Caco-2 (cell line): ENCODE data around the gene GAREM1. TPM values are rescaled to one million over a fixed set of nuclear protein-coding genes. Genes with fewer than 3 reads are reported as not detected.

ENCODE experiments used
- BruUV-seq: library from RNA; stranded (reverse); fragments of 400-500 nt; replicated peaks from 2 replicates; lab custom pipeline; 2021; lab: Mats Ljungman, UMichigan
- CTCF ChIA-PET: fragments of 300-600 bp; sonication (Branson Sonifier 250); formaldehyde crosslinking; loops from one replicate; lab custom pipeline; 2022; ENCODE audit warnings: antibody characterized with exemption; lab: Charles Lee
- POLR2A ChIA-PET: fragments of 300-600 bp; sonication (Branson Sonifier 250); formaldehyde crosslinking; loops from one replicate; lab custom pipeline; 2022; ENCODE audit warnings: antibody characterized with exemption; lab: Charles Lee
- DNase-seq, 2 experiments: peaks; one replicate each; pipeline versions ENCODE4 v3.0.0 to v3.0.0-alpha.2; 2020 to 2022
- H3K27me3 ChIP-seq: replicated peaks from 2 replicates; pipeline ENCODE4 v1.6.0; 2011; ENCODE audit warnings: low read length; ENCODE audit not compliant: control insufficient read depth, insufficient read depth
- H3K36me3 ChIP-seq: 2 replicates; pipeline ENCODE4 v1.5.1; 2011; ENCODE audit warnings: low read length; ENCODE audit not compliant: control insufficient read depth, insufficient read depth
- H3K4me1 ChIP-seq: fragments of 250-450 bp; sonication (Bioruptor Pico); 2 replicates; pipeline ENCODE4 v1.5.1; 2020; ENCODE audit warnings: mild to moderate bottlenecking
- H3K4me3 ChIP-seq: 2 replicates; pipeline ENCODE4 v1.5.1; 2011; ENCODE audit warnings: low read depth, mild to moderate bottlenecking, control low read depth, low read length
- H3K9me3 ChIP-seq: fragments of 250-450 bp; sonication (Bioruptor Pico); 2 replicates; pipeline ENCODE4 v1.5.1; 2020; ENCODE audit warnings: mild to moderate bottlenecking, moderate library complexity
- H3K27ac Mint-ChIP-seq: one replicate; pipeline ENCODE4 v1.8.0; 2022; ENCODE audit warnings: mixed read lengths; ENCODE audit not compliant: unreplicated experiment
- H3K27me3 Mint-ChIP-seq: one replicate; pipeline ENCODE4 v1.8.0; 2022; ENCODE audit warnings: mixed read lengths; ENCODE audit not compliant: insufficient read depth, unreplicated experiment
- H3K36me3 Mint-ChIP-seq: one replicate; pipeline ENCODE4 v1.8.0; 2022; ENCODE audit warnings: mild to moderate bottlenecking, mixed read lengths; ENCODE audit not compliant: insufficient read depth, unreplicated experiment
- H3K4me1 Mint-ChIP-seq: one replicate; pipeline ENCODE4 v1.8.0; 2022; ENCODE audit warnings: low read depth, mixed read lengths; ENCODE audit not compliant: unreplicated experiment
- H3K4me3 Mint-ChIP-seq: one replicate; pipeline ENCODE4 v1.8.0; 2022; ENCODE audit warnings: mild to moderate bottlenecking, moderate library complexity, mixed read lengths; ENCODE audit not compliant: unreplicated experiment
- H3K9me3 Mint-ChIP-seq: one replicate; pipeline ENCODE4 v1.8.0; 2022; ENCODE audit warnings: mixed read lengths; ENCODE audit not compliant: unreplicated experiment
- CTCF ChIP-seq, 2 experiments: fragments of 200-600 bp in 1 of 2; IDR thresholded peaks; 1 replicate in 1 of 2; 2 replicates in 1 of 2; pipeline versions ENCODE4 v1.5.1 to v1.8.0; 2011 to 2022; ENCODE audit warnings: antibody characterized with exemption in 1 of 2, control low read depth in 1 of 2, inconsistent platforms in 1 of 2, low read depth in 1 of 2, low read length in 1 of 2, mild to moderate bottlenecking in 1 of 2, moderate library complexity in 1 of 2; ENCODE audit not compliant: insufficient read depth in 1 of 2, severe bottlenecking in 1 of 2, unreplicated experiment in 1 of 2
- intact Hi-C: fragments of 100-400 bp; cut with micrococcal nuclease; formaldehyde crosslinking; loops from one replicate; pipeline ENCODE4 v1.10.0; 2022; ENCODE audit not compliant: unreplicated experiment
- total RNA-seq: library from RNA; stranded (reverse); gene quantifications from 2 replicates; pipeline ENCODE4 v1.2.3, GENCODE V29; 2022

Gene GAREM1
- total RNA-seq, 1 experiment from 2014 or later, result 0.50 TPM

GRCh38 chr18:32351032-32351431 is 119.7 kb downstream of the GAREM1 start:
- Histone ChIP-seq H3K4me3 (no peak overlapping the region), H3K36me3 (no peaks in the 10 kb centered on the region), H3K27me3 (no peaks in the 10 kb centered on the region), H3K9me3 (no peaks in the 10 kb centered on the region), H3K4me1 (no peaks in the 10 kb centered on the region)
- ChIA-PET CTCF (no interaction called here), POLR2A (no interaction called here)
- H3K27ac Mint-ChIP-seq, result no peak overlapping the region
- DNase-seq, result no peak
- intact Hi-C loops, result no loop called here
- H3K9me3 Mint-ChIP-seq, result no peaks in the 10 kb centered on the region
- no peak overlapping the region for H3K4me3 Mint-ChIP-seq
- BruUV-seq, result no TSS peak
- TF ChIP-seq CTCF (IDR thresholded peaks at IDR 0.05; ENCODE audit: insufficient read depth in 1 of 2, low read depth in 1 of 2, low read length in 1 of 2, severe bottlenecking in 1 of 2, unreplicated experiment in 1 of 2), result no peak
- H3K4me1 Mint-ChIP-seq, result no peaks in the 10 kb centered on the region
- no peaks in the 10 kb centered on the region for H3K27me3 Mint-ChIP-seq
- H3K36me3 Mint-ChIP-seq, result no peaks in the 10 kb centered on the region

- no peak for DNase-seq
- no peak overlapping the region for H3K4me3 ChIP-seq
- H3K4me1 ChIP-seq, result no peaks in the 10 kb centered on the region
- H3K9me3 Mint-ChIP-seq, result no peaks in the 10 kb centered on the region
- H3K4me1 Mint-ChIP-seq, result no peaks in the 10 kb centered on the region
- no peaks in the 10 kb centered on the region for H3K9me3 ChIP-seq
- intact Hi-C loops, result no loop called here
- ChIA-PET POLR2A (no interaction called here), CTCF (no interaction called here)
- H3K27me3 Mint-ChIP-seq, result no peaks in the 10 kb centered on the region
- TF ChIP-seq CTCF (IDR thresholded peaks at IDR 0.05; ENCODE audit: insufficient read depth in 1 of 2, low read depth in 1 of 2, low read length in 1 of 2, severe bottlenecking in 1 of 2, unreplicated experiment in 1 of 2), result no peak
- no peak overlapping the region for H3K27ac Mint-ChIP-seq
- no peaks in the 10 kb centered on the region for H3K36me3 Mint-ChIP-seq
- BruUV-seq, result no TSS peak
- H3K27me3 ChIP-seq, result no peaks in the 10 kb centered on the region
- H3K4me3 Mint-ChIP-seq, result no peak overlapping the region
- no peaks in the 10 kb centered on the region for H3K36me3 ChIP-seq
Measured at GRCh38 chr18:32349728-32350395, 120.8 kb downstream of the GAREM1 start.

DNA sequence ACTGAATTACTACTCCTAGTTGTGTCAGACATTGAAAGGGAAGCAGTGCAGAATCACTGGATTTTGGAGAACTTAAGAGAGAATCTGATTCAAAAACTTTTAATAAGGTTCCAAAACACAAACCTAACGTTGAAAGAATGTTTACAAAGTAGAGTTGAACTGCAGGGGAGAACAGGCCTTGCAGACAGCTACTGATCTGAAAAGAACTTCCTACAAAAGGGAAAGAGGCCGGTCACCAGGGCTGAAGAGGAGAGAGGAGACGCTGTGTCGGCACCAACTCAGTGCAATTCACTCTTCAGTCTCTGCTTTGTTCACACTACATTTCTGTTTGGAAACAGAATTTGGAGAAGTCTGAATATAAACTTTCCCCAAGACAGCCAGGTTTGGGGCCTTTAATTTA is 124.0 kb downstream of the GAREM1 start:
- POLR2A ChIA-PET, result no interaction called here
- no peak for DNase-seq
- no peak for TF ChIP-seq CTCF (IDR thresholded peaks at IDR 0.05; ENCODE audit: insufficient read depth in 1 of 2, low read depth in 1 of 2, low read length in 1 of 2, severe bottlenecking in 1 of 2, unreplicated experiment in 1 of 2)
- H3K4me1 ChIP-seq, result no peaks in the 10 kb centered on the region
- no peak overlapping the region for H3K27ac Mint-ChIP-seq
- H3K9me3 ChIP-seq, result no peaks in the 10 kb centered on the region
- BruUV-seq, result no TSS peak
- H3K36me3 ChIP-seq, result no peaks in the 10 kb centered on the region
- CTCF ChIA-PET, result no interaction called here
- no peaks in the 10 kb centered on the region for H3K27me3 Mint-ChIP-seq
- intact Hi-C loops, result no loop called here
- no peaks in the 10 kb centered on the region for H3K27me3 ChIP-seq
- no peaks in the 10 kb centered on the region for H3K9me3 Mint-ChIP-seq
- H3K4me1 Mint-ChIP-seq, result no peaks in the 10 kb centered on the region
- H3K4me3 Mint-ChIP-seq, result no peak overlapping the region
- H3K4me3 ChIP-seq, result no peak overlapping the region
- H3K36me3 Mint-ChIP-seq, result no peaks in the 10 kb centered on the region
